ENCODE results near the gene ABCC8. TPM values are rescaled to one million over a fixed set of nuclear protein-coding genes. Genes with fewer than 3 reads are reported as not detected.

Gene ABCC8
- total RNA-seq, 1 experiment from 2014 or later, result 2.4 TPM

DNA sequence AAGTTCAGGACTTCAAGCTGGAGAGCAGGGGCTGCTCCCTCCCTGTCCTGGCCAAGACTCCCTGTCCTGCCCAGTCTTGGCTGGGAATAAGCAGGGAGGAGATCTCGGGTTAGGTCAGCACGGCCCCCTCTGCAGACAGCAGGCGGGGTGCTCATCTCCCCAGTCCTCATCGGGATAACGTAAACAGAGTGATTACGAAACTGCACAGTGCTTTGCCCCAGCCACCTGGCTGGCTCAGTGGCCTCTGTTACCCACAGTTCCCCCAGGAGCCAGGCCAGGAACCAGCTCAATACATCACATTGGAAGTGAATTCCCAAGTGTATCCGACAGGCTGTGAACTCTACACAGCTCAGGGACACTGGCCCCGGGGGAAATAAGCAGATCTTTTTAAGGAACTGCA lies 45.5 kb downstream of the ABCC8 start:
- Mint-ChIP-seq H3K27ac (no peak overlapping the region), H3K36me3 (ENCODE audit: insufficient read depth in 1 of 3, low read depth in 3 of 3) (no peaks in the 10 kb centered on the region; a peak in 1 of 7 replicates), H3K27me3 (ENCODE audit: low read depth) (peaks cover 17% of the 10 kb centered on the region), H3K9me3 (no peaks in the 10 kb centered on the region), H3K4me3 (no peak overlapping the region), H3K4me1 (peaks cover 8 to 9% of the 10 kb centered on the region in 2 experiments)
- Histone ChIP-seq H3K23me2 (ENCODE audit: insufficient read length, low read depth, low read length, poor library complexity, severe bottlenecking) (no peaks in the 10 kb centered on the region), H3K9ac (ENCODE audit: extremely low read depth, insufficient read length, low read length) (no peak overlapping the region), H4K5ac (ENCODE audit: insufficient read length, low read depth, low read length) (no peak overlapping the region), H3T11ph (ENCODE audit: low read length) (no peak overlapping the region), H3K14ac (ENCODE audit: insufficient read depth, low read length) (no peak overlapping the region), H3K4ac (ENCODE audit: low read depth, low read length) (no peak overlapping the region), H3K9me3 (ENCODE audit: control insufficient read depth, low read depth, low read length) (no peaks in the 10 kb centered on the region), H3K23ac (ENCODE audit: insufficient read length, low read depth, low read length) (no peak overlapping the region), H2AK5ac (ENCODE audit: insufficient read length, low read length) (no peak overlapping the region), H4K8ac (replicated peaks; ENCODE audit: insufficient read length, low read depth, low read length) (no peak overlapping the region), H2BK5ac (ENCODE audit: insufficient read length, low read length) (no peak overlapping the region), H3K27ac (ENCODE audit: insufficient read length, low read depth, low read length) (no peak overlapping the region), H3K79me1 (ENCODE audit: insufficient read depth, low read depth, low read length, poor library complexity, severe bottlenecking) (no peaks in the 10 kb centered on the region), H3K18ac (ENCODE audit: insufficient read length, low read depth, low read length) (no peak overlapping the region), H3K4me2 (ENCODE audit: insufficient read depth, insufficient read length, low read length) (no peak overlapping the region), H3K56ac (ENCODE audit: insufficient read length, low read depth, low read length) (no peak overlapping the region), H4K91ac (ENCODE audit: insufficient read length, low read depth, low read length) (no peak overlapping the region), H2BK120ac (ENCODE audit: low read depth, low read length, poor library complexity, severe bottlenecking) (no peak overlapping the region), H2BK12ac (ENCODE audit: insufficient read length, low read depth, low read length) (no peak overlapping the region), H2AFZ (ENCODE audit: low read length) (no peak overlapping the region), H3K79me2 (ENCODE audit: insufficient read depth, low read length) (no peaks in the 10 kb centered on the region), H4K20me1 (ENCODE audit: control insufficient read depth, insufficient read depth, insufficient read length) (no peaks in the 10 kb centered on the region), H3K27me3 (ENCODE audit: insufficient read depth, low read length) (no peaks in the 10 kb centered on the region), H2BK15ac (ENCODE audit: low read depth, low read length) (no peak overlapping the region), H2BK20ac (ENCODE audit: low read depth, low read length, poor library complexity, severe bottlenecking) (no peak overlapping the region), H3K4me1 (ENCODE audit: insufficient read depth, low read length) (no peaks in the 10 kb centered on the region)
- TF ChIP-seq, protein P1, sequence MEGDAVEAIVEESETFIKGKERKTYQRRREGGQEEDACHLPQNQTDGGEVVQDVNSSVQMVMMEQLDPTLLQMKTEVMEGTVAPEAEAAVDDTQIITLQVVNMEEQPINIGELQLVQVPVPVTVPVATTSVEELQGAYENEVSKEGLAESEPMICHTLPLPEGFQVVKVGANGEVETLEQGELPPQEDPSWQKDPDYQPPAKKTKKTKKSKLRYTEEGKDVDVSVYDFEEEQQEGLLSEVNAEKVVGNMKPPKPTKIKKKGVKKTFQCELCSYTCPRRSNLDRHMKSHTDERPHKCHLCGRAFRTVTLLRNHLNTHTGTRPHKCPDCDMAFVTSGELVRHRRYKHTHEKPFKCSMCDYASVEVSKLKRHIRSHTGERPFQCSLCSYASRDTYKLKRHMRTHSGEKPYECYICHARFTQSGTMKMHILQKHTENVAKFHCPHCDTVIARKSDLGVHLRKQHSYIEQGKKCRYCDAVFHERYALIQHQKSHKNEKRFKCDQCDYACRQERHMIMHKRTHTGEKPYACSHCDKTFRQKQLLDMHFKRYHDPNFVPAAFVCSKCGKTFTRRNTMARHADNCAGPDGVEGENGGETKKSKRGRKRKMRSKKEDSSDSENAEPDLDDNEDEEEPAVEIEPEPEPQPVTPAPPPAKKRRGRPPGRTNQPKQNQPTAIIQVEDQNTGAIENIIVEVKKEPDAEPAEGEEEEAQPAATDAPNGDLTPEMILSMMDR (conservative IDR thresholded peaks at IDR 0.05), result no peak
- WGBS (ENCODE audit: extremely low coverage, insufficient read length, low lambda C conversion rate), result no CpG with 5 or more reads among the region's 8 CpGs
- no peak for DNase-seq

Data from H9 (cell line).